ENCODE data around the gene PMEPA1. TPM values are rescaled to one million over a fixed set of nuclear protein-coding genes. Genes with fewer than 3 reads are reported as not detected.

The PMEPA1 gene
- total and polyA plus RNA-seq, 10 of the 15 experiments (the other 5 are each of a cell fraction or from before 2014, with no cell fraction given) = 0.02 to 0.10 (median 0.04) TPM; not detected in 3

DNA sequence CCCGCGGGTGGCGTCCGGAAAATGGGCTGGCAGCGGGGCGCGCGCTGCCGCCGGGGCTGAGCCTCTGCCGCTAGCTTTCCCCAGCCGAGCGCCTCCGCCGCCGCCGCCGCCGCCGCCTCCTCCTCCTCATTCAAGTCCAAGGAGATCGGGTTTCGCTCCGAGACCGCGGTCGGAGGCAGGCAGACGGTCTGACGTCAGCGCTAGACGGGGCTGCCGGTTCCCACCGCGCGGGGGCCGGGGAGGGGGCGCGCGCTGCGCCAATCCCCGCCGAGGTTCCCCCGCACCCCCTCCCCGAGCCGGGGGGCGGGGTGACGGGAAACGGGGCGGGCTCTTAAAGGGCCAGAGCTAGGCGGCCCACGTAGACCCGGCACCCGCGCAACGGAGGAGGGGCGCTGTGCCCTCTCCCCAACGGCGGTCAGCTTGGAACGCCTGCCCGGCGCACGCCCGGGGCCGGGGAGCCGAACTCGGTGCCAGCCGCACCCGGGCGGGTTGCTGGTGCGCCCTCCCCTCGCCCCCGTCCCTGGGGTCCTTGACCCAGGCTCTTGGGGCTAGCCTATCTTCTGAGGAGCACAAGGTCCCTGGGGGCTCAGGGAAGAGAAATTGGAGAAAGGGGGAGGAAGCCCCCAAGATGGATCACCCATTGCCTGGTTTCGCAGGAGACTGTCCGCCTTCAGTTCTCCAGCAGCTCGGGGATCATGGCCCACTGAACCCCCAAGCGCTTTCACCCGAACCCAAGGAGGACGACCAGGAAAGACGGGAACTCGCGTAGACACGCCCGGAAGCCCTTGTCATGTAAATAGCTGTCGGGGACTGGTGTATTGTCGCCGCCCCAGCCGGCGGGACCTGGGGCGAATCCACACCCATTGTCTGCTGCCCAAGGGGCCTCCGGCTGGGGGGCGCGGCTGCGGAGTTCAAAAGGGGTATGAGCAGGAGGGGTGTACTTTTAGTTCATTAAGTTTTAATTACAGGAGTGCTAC, at the start of gene PMEPA1 (continued):
- TF ChIP-seq SIX5 (IDR thresholded peaks at IDR 0.05; ENCODE audit: low read depth, low read length, severe bottlenecking) = no peak
- TF ChIP-seq, protein P1, sequence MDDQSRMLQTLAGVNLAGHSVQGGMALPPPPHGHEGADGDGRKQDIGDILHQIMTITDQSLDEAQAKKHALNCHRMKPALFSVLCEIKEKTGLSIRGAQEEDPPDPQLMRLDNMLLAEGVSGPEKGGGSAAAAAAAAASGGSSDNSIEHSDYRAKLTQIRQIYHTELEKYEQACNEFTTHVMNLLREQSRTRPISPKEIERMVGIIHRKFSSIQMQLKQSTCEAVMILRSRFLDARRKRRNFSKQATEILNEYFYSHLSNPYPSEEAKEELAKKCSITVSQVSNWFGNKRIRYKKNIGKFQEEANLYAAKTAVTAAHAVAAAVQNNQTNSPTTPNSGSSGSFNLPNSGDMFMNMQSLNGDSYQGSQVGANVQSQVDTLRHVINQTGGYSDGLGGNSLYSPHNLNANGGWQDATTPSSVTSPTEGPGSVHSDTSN (IDR thresholded peaks at IDR 0.05; ENCODE audit: insufficient replicate concordance, low read depth, low read length) = no peak
- TF ChIP-seq SMAD1 (IDR thresholded peaks at IDR 0.05; ENCODE audit: low read depth, partially characterized antibody) = no peak
- TF ChIP-seq JUNB (IDR thresholded peaks at IDR 0.05) = no peak
- TF ChIP-seq, protein P2, sequence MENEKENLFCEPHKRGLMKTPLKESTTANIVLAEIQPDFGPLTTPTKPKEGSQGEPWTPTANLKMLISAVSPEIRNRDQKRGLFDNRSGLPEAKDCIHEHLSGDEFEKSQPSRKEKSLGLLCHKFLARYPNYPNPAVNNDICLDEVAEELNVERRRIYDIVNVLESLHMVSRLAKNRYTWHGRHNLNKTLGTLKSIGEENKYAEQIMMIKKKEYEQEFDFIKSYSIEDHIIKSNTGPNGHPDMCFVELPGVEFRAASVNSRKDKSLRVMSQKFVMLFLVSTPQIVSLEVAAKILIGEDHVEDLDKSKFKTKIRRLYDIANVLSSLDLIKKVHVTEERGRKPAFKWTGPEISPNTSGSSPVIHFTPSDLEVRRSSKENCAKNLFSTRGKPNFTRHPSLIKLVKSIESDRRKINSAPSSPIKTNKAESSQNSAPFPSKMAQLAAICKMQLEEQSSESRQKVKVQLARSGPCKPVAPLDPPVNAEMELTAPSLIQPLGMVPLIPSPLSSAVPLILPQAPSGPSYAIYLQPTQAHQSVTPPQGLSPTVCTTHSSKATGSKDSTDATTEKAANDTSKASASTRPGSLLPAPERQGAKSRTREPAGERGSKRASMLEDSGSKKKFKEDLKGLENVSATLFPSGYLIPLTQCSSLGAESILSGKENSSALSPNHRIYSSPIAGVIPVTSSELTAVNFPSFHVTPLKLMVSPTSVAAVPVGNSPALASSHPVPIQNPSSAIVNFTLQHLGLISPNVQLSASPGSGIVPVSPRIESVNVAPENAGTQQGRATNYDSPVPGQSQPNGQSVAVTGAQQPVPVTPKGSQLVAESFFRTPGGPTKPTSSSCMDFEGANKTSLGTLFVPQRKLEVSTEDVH (IDR thresholded peaks at IDR 0.05; ENCODE audit: low read depth, partially characterized antibody) = no peak
- TF ChIP-seq, protein P3, sequence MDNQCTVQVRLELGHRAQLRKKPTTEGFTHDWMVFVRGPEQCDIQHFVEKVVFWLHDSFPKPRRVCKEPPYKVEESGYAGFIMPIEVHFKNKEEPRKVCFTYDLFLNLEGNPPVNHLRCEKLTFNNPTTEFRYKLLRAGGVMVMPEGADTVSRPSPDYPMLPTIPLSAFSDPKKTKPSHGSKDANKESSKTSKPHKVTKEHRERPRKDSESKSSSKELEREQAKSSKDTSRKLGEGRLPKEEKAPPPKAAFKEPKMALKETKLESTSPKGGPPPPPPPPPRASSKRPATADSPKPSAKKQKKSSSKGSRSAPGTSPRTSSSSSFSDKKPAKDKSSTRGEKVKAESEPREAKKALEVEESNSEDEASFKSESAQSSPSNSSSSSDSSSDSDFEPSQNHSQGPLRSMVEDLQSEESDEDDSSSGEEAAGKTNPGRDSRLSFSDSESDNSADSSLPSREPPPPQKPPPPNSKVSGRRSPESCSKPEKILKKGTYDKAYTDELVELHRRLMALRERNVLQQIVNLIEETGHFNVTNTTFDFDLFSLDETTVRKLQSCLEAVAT (IDR thresholded peaks at IDR 0.05) = no peak
- 0 out of 2 replicates have a peak, but pooled peaks have one; percentile 32 for TF ChIP-seq TBL1XR1 (IDR thresholded peaks at IDR 0.05; ENCODE audit: low read depth, low read length)
- no peak for TF ChIP-seq ZBTB40 (IDR thresholded peaks at IDR 0.05; ENCODE audit: borderline replicate concordance)
- peak; percentile 67 for TF ChIP-seq IKZF1 (conservative IDR thresholded peaks at IDR 0.05)
